Right kidney (tissue), 1 donor: Measurements from ENCODE around the gene BBS12.
"Not testable (repeated sequence)": the region's sequence is repeated elsewhere in the genome, so short reads cannot be mapped to it uniquely, and the experiment has no call there.

Experiments
- DNase-seq: peaks from one replicate; pipeline ENCODE4 v3.0.0-alpha.2; 2016

The BBS12 gene

DNA sequence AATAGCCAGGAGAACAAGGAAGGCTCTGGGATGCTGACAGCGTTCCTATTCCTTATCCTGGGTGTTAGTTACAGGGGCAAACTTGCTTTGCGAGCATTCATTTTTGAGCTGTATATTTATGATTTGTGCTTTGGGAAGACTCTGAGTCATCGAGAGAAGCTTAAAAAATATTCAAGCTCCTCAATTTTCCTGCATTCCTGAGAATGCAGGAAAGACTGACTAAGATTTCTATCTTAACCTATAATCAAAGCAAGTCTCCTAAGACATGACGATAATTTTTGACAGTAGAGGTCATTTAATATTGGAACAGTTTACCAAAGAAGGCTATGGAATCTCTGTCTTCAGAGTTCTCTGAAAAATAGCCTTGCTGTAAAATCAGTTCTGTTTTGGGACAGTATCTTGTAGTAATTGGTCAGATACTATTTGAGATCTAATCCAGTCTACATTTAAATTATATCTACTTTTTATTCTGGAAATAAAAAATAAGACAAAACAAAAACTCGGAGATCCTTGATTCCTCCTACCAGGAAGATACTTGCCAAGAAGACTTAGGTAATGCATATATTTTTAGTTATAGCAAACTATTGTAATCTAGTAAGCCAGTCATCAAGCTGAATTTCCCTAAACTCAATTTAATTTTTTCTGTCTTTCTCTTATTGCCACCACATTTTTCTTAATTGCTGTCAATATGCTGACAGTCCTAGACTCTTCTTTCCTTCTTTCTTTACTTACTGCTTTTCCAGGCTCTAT, 31.7 kb downstream of the BBS12 start:
- no peak for DNase-seq

DNA sequence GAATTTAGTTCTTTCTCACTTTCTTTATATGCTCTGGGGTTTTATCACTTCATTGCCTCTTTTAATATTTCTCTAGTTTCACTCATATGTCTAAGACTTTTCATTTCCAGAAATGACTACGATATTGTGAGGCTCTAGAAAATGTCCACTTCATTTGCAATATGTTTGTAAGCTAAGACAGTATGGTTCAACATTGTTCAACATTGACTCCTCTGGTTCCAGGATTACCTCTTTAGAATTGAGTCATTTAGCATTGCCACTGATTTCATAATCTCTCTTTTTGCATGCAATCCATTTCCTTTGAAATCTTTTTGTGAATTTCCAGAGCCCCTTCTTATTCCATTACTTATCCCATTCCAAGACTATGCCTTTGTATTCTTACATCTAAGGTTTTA, 32.3 kb downstream of the BBS12 start:
- DNase-seq = no peak

DNA sequence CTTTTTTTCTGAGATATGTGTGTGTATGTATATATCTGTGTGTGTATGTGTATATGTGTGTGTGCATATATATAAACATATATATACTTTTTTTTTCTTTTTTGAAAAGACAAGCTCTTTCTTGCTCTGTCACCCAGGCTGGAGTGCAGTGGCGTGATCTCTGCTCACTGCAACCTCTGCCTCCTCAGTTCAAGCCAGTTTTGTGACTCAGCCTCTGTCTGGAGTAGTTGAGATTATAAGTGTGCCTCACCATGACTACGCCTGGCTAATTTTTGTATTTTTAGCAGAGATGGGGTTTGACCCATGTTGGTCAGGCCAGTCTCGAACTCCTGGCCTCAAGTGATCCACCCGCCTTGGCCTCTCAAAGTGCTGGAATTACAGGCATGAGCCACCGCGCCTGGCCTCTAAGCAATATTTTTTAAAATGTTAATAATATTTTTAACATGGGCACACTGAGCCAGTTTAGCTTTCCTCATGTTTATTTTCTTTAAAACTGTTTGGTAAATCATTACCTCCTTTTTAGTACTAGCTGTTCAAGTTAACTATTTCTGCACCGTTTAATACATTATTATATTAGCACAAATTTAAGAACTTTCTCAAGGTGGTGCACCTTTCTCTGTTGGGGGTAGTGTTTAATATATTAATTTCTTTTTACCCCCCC, 33.3 kb downstream of the BBS12 start:
- peak; percentile 23 for DNase-seq

DNA sequence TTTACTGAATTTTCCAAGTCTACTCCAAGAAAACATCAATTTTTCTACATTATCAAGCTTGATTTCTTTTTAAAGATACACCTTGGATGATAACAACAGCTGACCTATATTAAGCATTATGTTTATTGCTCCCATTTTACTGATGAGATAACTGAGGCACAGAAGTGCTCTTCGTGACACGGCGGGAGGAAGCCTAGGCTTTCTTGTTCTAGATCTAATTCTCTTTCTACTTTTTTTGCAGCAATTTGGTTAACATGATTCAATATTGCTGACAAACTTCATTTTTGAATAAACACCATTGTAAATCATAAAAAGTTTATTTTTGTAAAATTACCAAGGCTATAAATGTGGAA, 33.8 kb downstream of the BBS12 start:
- no peak for DNase-seq

DNA sequence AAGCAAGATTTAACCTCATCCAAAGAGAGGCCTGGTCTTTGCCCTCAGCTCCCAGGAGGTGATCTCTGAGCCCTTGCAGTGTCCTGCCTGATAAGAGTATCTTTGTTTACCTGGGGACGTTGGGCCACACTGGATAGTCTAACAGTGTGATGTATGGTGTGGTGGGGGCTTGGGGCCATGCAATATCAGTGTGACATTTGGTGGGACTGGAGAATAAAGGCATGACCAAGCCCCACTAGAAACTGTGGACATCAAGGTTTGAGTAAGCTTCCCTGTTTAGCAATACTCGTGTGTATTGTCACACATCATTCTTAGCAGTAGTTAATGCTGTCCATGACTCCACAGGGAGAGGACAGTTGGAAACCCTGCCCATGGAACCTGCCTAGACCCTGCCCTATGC, 34.4 kb downstream of the BBS12 start:
- no peak for DNase-seq

DNA sequence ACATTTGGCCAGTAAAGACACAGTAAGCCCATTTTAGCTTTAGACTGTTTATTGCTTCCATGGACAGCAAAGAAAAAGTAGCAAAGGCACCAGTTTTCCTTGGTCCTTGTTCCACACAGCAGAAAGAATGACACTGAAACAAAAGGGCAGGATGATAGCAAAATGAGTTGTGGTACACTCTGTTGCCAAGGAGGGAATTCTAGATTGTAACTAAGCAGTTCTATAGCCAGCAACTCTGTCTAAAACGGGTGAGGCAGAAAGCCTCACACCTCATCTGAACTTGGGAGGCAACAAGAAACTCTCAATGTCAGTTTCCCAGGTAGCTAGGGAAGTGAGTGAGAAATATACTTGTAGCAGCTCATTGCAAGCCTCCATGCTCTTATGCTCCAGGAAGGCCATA, 39.2 kb downstream of the BBS12 start:
- DNase-seq = no peak

DNA sequence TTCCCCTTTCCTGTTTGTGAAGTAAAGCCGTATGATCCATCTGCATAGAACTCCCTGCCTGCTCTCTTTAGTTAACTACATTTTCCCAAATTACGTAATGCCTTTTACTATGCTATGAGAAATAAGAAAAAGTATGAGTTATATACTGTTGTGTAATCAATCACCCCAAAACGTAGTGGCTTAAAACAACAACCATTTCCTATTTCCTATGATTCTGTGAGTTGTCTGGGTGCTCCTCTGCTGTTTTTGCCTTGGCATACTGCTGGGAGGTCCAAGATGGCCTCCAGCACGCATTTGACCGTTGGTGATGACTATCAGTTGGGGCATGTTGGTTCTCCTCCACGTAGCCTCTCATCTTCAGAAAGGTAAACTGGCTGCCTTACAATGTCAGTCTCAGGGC, 39.8 kb downstream of the BBS12 start:
- no peak for DNase-seq

DNA sequence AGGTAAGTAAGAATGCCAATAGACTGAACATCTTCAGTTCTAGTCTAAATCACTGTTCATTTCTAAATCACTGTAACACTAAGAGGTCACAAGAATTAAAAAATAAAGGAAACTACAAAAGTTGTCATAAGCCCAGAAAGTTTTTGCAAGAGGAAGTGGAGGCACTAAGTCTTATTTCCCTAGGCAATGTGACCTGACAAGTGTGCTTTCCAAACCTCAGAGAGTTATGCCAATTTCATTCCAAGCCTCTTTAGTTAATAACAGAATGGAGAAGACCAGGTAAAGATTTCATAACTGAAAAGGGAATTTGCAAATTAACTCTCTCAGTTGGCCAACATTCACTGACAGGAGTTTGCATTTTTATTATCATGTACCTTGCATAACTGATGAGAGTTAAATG, 40.5 kb downstream of the BBS12 start:
- DNase-seq = no peak

DNA sequence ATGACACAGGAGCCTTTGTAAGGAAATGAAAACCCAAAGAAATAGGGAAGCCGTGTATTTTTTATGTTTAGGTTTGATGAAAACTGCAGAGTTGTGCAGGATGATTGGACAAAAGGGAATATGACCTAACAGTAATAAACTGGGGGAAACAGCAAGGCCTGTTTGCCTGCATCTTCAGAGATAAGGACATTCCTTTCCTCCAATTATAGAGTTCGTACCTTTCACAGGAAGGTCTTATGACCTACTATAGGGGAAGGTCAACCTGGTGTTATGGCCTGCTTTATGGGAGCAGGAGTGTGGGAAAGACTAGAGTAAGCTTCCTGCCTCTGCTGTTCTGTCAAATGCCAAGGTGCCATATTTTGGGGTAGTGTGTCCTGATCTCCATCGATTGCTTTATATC, 42.5 kb downstream of the BBS12 start:
- DNase-seq = no peak

DNA sequence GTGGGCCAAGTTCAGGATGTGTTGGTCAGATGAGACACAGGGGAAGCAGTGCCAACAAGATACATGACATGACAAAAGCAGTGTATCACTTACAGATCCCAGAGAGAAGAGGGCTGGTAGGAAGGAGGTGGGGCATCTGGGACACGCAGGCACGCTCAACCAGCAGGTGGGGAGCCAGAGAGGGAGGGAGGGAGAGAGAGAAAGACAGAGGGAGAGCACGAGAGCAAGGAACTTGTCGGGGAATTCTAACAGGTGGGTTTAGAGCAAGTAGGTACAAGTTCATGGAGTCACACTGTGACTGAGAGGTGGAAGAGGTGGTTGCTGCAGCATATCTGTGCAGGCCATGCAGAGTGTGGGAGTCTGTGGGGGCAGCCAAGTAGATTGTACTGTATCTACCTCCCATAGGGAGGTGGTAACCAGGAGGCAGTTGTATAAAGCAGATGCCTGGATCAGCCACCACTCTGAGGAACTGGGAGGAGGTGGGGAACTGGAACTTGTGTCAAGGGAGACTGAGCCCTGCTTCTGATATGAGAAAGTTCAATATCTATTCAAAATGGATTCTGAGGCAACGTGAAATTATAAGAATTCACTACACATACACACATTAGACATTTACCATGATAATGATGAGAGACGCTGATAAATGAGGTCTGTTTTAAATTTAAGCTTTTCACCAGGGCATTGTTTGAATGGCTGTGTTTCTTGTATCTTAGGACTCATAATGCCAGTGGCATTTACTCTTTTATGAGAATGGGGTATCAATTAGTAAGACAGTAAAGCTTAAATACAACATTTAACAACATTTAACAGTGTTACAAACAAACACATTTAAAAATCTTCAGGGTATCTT, 43.7 kb downstream of the BBS12 start:
- no peak for DNase-seq

DNA sequence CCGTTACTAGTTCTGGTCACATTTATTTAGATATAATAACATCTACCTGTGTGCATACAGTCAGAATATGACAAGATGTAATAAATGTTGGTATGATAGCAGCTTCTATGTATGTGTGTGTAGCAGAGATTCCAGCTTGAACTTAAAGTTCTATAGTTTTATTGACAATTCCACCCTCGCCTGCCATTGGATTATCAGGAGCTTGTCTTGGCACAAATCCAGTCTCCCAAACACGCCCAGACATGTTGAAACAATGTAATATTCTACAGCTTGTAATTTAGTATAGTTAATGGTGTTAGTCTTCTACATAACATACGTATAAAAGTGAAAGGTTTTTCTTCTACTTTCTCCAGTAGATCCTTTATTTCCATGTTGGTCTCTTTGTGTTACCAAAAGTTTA, 44.4 kb downstream of the BBS12 start:
- DNase-seq = no peak

DNA sequence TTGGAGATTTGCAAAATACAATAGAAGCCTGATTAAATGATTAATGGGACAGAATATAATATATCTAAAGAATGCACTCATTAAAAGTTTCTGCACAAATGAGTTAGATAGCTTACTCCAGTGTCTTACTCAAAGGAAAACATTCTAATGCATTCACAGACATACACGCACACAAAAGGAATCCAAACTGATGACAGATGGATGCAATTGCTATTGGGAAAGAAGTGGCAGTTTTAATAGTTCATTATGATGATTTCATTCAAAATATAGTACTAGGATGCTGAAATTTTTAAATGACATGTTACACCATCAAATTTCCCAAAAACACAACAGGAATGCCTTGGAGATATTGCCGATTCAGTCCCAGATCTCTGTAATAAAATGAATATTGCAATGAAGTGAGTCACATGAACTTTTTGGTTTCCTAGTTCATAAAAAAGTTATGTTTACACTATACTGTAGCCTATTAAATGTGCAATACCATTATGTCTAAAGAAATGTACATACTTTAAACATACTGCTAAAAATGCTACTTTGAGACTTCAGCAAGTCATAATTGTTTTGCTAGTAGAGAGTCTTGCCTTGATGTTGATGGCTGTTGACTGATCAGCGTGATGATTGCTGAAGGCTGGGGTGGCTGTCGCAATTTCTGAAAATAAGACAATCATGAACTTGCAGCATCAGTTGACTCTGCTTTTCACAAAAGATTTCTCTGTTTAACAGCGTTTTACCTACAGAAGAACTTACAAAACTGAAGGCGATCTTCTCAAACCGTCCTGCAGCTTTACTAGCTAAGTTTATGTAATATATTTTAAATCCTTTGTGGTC, 45.6 kb downstream of the BBS12 start:
- DNase-seq = no peak

DNA sequence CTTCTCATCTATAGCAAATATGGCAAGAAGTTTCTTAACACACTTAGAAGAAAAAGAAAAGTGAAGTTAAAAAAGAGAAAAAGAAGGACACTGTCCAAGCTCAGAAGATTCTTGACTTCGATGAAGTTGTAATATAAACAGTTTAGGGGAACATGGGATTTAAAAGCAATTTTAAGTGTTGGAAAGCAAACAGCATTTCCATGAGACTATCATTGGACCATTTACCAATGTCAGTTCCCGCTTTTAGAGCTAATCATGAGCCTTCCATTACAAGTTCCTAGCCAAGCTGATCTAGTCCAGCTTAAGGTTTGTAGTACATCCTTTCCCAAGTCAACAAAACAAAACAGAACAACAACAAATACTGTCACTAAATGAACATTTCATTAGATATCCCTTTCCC, 49.0 kb downstream of the BBS12 start:
- no peak for DNase-seq

DNA sequence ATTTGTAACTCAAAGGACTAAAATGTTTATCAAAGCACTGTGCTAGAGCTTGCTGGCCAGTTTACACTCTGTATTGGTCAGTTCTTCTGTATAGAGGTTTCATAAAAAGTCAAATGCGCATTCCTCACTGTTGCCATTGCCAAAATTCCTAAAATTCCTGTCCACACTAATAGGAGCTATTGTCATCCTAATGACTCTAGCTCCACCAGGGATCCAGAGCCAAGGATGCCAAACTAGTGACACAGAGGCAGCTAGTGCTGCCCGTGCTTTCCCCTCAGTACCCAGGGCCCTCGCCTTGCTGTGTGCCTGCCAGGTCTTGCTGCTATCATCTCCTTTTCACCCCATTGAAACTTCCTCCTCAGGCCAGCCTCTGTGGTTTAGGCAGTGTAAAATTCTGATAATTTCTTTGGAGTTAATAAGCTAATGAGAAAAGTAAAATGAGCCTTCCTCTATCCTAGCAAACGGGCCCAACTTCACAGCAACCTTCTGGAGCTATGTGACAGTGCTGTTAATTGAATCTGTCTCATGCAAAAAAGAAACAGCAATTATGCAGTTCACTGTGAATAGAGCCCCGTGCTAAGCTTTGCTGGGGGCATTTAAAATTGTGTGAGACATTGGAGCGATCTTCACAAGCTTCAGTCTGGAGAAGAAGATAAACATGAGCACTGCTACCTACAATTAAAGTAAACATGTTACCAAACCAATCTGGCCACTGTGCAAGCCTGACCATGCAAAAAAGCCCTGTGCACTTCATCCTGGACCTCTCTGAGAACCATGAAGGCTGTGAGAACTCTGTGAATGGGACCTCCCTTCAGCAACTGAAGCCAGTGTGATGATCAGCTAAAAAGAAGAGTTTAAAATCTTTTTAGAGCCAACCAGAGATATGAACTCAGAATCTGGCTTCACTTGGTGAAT, 51.1 kb downstream of the BBS12 start:
- DNase-seq = no peak

DNA sequence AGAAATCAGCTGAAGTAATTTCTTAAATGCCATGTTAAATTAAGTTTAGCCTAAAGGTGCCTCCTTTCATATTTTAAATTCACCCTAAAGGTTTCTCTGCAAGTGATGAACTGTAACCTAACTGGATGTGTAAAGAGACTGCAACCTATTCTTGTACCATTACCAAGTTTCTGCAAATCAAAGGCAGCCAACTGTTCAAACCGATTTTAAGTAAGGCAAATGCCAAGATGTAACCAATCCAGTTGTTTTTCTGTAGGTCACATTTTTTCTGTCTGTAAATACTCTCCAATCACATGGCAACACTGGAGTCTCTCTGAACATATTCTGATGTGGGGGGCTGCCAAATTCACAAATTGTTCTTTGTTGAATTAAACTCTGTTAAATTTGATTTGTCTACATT, 51.8 kb downstream of the BBS12 start:
- DNase-seq = no peak

DNA sequence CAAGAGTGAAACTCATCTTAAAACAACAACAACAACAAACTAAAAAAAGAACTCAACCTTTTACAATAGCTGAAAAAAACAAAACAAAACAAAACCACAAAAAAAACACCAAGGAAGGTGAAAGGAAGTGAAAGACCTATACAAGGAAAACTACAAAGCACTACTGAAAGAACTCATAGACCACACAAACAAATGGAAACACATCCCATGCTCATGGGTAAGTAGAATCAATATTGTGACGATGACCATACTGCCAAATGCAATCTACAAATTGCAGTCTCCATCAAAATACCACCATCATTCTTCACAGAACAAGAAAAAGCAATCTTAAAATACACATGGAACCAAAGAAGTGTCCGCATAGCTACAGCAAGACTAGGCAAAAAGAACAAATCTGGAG, 52.6 kb downstream of the BBS12 start:
- DNase-seq = no peak

DNA sequence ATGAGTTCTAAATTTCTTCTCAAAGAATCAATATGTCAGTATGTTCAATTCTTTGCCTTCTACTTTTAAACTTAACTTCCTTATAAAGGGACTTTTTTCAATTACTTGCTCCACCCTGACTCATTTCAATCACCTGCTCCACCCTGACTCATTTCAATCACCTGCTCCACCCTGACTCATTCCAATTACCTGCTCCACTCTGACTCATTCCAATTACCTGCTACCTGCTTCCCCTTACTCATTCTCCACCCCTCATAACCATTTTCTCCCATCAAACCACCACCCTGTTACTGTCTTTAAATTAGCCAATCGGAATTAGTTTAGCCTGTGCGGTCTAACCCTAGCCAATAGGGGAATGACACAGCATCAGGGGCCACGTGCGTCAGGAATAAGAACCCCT, 53.8 kb downstream of the BBS12 start:
- DNase-seq = not testable (repeated sequence)

DNA sequence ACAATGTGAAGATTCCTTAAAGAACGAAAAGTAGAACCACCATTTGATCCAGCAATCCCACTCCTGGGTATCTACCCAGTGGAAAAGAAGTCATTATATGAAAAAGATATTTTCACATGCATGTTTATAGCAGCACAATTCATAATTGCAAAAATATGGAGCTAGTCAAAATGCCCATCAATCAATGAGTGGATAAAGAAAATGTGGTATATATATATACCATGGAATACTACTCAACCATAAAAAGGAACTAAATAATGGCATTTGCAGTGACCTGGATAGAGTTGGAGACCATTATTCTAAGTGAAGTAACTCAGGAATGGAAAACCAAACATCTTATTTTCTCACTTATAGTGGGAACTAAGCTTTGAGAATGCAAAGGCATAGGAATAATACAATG, 54.4 kb downstream of the BBS12 start:
- not testable (repeated sequence) for DNase-seq

DNA sequence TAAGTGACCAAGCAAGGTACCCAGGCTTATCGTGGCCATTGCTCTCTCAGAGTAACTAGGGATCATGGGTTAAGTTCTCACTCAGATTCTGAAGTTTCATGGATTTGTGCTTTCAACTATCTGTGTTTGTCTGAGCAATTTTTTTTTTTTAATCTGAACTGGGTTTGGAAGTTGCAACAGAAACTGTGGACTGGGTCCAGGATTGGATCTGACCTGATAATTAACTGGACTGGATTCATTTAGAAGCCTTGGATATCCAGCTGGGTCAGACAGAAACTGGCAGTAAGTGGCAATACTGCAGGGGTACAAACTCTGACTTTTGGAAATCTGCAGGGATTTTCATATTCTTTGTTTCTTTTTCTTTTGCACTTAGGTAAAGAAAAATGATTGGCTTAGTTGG, 55.4 kb downstream of the BBS12 start:
- no peak for DNase-seq

DNA sequence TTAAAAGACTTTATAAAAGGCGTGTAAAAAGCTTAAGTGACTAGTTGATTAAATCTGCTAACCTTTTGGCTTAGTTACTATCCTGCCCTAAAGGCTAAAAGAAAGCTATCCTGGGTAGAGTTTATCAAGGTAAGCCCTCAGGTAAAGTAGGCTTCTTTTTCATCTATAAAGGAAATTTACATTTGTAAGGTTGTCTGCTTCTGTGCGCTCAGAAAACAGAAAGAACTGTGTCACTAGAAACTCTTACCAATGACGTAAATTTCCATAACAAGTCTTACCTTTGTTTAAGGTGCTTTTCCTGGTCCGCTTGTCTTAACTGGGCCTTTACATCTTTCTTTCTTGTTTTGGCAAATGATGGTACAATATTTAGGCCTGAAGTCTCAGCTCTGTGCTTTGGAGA, 56.4 kb downstream of the BBS12 start:
- DNase-seq = no peak

DNA sequence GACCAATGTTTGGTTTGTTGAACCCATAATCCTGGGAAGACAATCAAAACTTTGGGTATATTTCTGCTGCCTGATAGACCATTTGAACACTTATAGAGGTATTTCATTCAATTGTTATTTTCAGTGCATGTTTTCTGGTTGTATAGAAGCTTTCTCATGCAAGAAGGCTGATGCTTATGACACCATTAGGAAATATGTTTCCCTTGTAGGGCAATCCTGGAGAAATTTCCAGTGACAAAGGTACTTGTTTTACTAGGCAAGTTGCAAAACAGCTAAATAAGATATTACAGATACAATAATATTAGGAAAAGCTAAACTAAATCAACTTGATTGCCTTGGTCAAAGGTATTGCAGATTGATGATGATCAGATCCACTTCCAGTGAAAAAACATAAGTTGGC, 61.3 kb downstream of the BBS12 start:
- DNase-seq = no peak
